DOHH2 (cell line): ENCODE data around the gene DNAJB12.

Source experiments
- H3F3A ChIP-seq: fragments of 200-600 bp; sonication (generic), shearing (Covaris generic); 2 replicates; pipeline ENCODE4 v1.6.0; 2016; ENCODE audit warnings: antibody characterized with exemption, mild to moderate bottlenecking; ENCODE audit not compliant: control insufficient read depth, insufficient read depth
- H3K27ac ChIP-seq: fragments of 200-600 bp; sonication (generic); 2 replicates; pipeline ENCODE4 v1.5.1; 2014; ENCODE audit warnings: low read depth, mild to moderate bottlenecking, low read length, moderate library complexity
- H3K27me3 ChIP-seq: fragments of 200-600 bp; sonication (generic); 2 replicates; pipeline ENCODE4 v1.6.1; 2014; ENCODE audit warnings: mild to moderate bottlenecking, low read length, mixed read lengths; ENCODE audit not compliant: control insufficient read depth
- H3K36me3 ChIP-seq: fragments of 200-600 bp; sonication (generic); 2 replicates; pipeline ENCODE4 v1.6.1; 2014; ENCODE audit warnings: mild to moderate bottlenecking, low read length, moderate library complexity, mixed read lengths; ENCODE audit not compliant: control insufficient read depth
- H3K4me1 ChIP-seq: fragments of 200-600 bp; sonication (generic); 2 replicates; pipeline ENCODE4 v1.6.1; 2014; ENCODE audit warnings: mild to moderate bottlenecking, low read length, mixed read lengths; ENCODE audit not compliant: control insufficient read depth
- H3K4me2 ChIP-seq: fragments of 200-600 bp; sonication (generic); 2 replicates; pipeline ENCODE4 v1.6.0; 2014; ENCODE audit warnings: mild to moderate bottlenecking, low read length, moderate library complexity
- H3K4me3 ChIP-seq: fragments of 200-600 bp; sonication (generic); 2 replicates; pipeline ENCODE4 v1.5.1; 2014; ENCODE audit warnings: mild to moderate bottlenecking, low read length, mixed read lengths
- H3K79me2 ChIP-seq: fragments of 200-600 bp; sonication (generic); 2 replicates; pipeline ENCODE4 v1.6.1; 2014; ENCODE audit warnings: mild to moderate bottlenecking, low read length, mixed read lengths; ENCODE audit not compliant: control insufficient read depth
- H3K9me2 ChIP-seq: fragments of 200-600 bp; sonication (generic); replicated peaks from 2 replicates; pipeline ENCODE4 v1.6.1; 2014; ENCODE audit warnings: mild to moderate bottlenecking, low read length, mixed read lengths; ENCODE audit not compliant: control insufficient read depth
- H3K9me3 ChIP-seq: fragments of 200-600 bp; sonication (generic); 2 replicates; pipeline ENCODE4 v1.6.1; 2014; ENCODE audit warnings: antibody characterized with exemption, low read length, mixed read lengths; ENCODE audit not compliant: control insufficient read depth, insufficient read depth
- H4K20me1 ChIP-seq: fragments of 200-600 bp; sonication (generic); 2 replicates; pipeline ENCODE4 v1.6.0; 2014; ENCODE audit warnings: low read depth, mild to moderate bottlenecking, antibody characterized with exemption, low read length, moderate library complexity; ENCODE audit not compliant: control insufficient read depth, insufficient read depth
- EZH2phosphoT487 ChIP-seq: fragments of 200-600 bp; sonication (generic); IDR thresholded peaks from 2 replicates; pipeline ENCODE4 v1.6.1; 2017; ENCODE audit warnings: borderline replicate concordance, mild to moderate bottlenecking, antibody characterized with exemption, low read length, moderate library complexity, mixed read lengths
- TF ChIP-seq, protein P1 (sequence below): fragments of 200-600 bp; sonication (generic); IDR thresholded peaks from one replicate; pipeline ENCODE4 v1.5.1; 2014; ENCODE audit warnings: antibody characterized with exemption, mild to moderate bottlenecking, low read depth, low read length; ENCODE audit not compliant: poor library complexity, severe bottlenecking

The DNAJB12 gene

DNA sequence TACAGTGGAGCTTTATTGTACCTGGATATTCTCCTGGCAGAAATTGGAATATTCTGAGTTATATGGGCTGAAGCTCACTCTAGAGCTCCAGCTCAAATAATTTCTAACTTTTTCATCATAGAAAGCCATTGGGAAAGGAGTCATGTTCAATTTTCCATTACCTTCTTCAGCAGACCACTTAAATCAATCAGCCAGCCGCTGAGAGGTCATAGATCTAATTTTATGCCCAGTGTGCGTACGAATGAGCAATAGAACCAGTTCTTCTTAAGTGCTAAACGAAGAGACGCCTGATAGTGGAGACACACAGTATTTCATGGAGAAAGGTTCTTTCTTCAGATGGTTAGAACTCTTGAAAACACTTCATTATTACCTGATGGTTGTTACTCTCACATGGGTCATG is 35.0 kb upstream of the DNAJB12 start:
- no peaks in the 10 kb centered on the region for H3K27me3 ChIP-seq
- no peak overlapping the region for H3K27ac ChIP-seq
- no peaks in the 10 kb centered on the region for H3K9me3 ChIP-seq
- no peaks in the 10 kb centered on the region for H4K20me1 ChIP-seq
- no peaks in the 10 kb centered on the region for H3F3A ChIP-seq
- H3K4me1 ChIP-seq: no peaks in the 10 kb centered on the region
- no peak overlapping the region for H3K4me2 ChIP-seq
- no peaks in the 10 kb centered on the region for H3K79me2 ChIP-seq
- no peaks in the 10 kb centered on the region for H3K9me2 ChIP-seq
- H3K4me3 ChIP-seq: no peak overlapping the region
- TF ChIP-seq, protein P1, sequence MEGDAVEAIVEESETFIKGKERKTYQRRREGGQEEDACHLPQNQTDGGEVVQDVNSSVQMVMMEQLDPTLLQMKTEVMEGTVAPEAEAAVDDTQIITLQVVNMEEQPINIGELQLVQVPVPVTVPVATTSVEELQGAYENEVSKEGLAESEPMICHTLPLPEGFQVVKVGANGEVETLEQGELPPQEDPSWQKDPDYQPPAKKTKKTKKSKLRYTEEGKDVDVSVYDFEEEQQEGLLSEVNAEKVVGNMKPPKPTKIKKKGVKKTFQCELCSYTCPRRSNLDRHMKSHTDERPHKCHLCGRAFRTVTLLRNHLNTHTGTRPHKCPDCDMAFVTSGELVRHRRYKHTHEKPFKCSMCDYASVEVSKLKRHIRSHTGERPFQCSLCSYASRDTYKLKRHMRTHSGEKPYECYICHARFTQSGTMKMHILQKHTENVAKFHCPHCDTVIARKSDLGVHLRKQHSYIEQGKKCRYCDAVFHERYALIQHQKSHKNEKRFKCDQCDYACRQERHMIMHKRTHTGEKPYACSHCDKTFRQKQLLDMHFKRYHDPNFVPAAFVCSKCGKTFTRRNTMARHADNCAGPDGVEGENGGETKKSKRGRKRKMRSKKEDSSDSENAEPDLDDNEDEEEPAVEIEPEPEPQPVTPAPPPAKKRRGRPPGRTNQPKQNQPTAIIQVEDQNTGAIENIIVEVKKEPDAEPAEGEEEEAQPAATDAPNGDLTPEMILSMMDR: no peak
- no peak for TF ChIP-seq EZH2phosphoT487
- no peaks in the 10 kb centered on the region for H3K36me3 ChIP-seq

DNA sequence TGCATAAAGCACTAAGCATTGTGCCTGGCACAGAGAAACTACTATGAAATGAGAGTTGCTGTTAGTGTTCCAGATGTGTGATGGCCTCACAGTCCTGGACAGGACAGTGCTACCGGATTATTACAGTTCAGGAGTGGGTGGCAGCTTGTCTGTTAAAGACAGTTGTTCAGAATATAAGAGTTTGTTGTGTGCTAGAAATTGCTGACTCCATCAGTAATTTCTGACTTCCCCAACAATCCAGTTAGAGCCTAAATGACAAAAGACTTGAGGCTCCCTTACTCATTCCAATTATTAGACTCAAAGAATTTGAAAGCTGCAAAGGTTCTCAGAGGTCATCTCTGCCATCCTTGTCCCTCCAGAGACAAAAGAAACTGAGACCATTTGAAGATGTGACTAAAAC is 34.3 kb upstream of the DNAJB12 start:
- TF ChIP-seq, protein P1: no peak
- no peak for TF ChIP-seq EZH2phosphoT487
- Histone ChIP-seq H3K9me2 (no peaks in the 10 kb centered on the region), H3K79me2 (no peaks in the 10 kb centered on the region), H3K4me3 (no peak overlapping the region), H3K4me2 (no peak overlapping the region), H3K36me3 (no peaks in the 10 kb centered on the region), H3K27ac (no peak overlapping the region), H3F3A (no peaks in the 10 kb centered on the region), H3K4me1 (no peaks in the 10 kb centered on the region), H3K27me3 (no peaks in the 10 kb centered on the region), H4K20me1 (no peaks in the 10 kb centered on the region), H3K9me3 (no peaks in the 10 kb centered on the region)

DNA sequence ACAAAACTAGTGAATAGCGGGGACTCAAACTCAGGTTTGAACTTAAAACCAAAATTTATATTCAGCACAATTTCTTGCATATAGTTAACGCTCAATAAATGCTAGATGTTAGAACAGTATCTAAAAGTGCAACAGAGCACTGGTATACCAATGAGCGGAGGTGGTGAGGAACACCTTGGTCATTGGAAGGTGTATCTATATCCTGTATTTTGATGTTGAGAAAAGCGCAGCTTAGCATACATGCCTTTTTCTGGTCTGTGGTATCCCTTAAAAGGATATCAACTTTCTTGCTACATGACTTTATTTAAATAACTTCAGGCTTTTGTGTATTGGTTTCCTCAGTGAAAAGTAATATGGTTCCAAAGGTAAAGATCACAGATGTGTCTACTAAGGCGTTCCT is 33.3 kb upstream of the DNAJB12 start:
- no peak for TF ChIP-seq EZH2phosphoT487
- TF ChIP-seq, protein P1: no peak
- H3K4me3 ChIP-seq: no peak overlapping the region
- H3K4me2 ChIP-seq: no peak overlapping the region
- H3K27me3 ChIP-seq: no peaks in the 10 kb centered on the region
- no peaks in the 10 kb centered on the region for H3F3A ChIP-seq
- no peaks in the 10 kb centered on the region for H3K9me2 ChIP-seq
- H4K20me1 ChIP-seq: no peaks in the 10 kb centered on the region
- H3K9me3 ChIP-seq: no peaks in the 10 kb centered on the region
- H3K79me2 ChIP-seq: no peaks in the 10 kb centered on the region
- no peaks in the 10 kb centered on the region for H3K4me1 ChIP-seq
- H3K36me3 ChIP-seq: no peaks in the 10 kb centered on the region
- no peak overlapping the region for H3K27ac ChIP-seq
